Activated CD4-positive, alpha-beta T cell treated with anti-CD3 and anti-CD28 coated beads for 1 hour (primary cell): ENCODE measurements around the gene DCC.

Experiments
- DNase-seq: peaks from one replicate; pipeline ENCODE4 v3.0.0-alpha.2; 2020

Gene DCC

DNA sequence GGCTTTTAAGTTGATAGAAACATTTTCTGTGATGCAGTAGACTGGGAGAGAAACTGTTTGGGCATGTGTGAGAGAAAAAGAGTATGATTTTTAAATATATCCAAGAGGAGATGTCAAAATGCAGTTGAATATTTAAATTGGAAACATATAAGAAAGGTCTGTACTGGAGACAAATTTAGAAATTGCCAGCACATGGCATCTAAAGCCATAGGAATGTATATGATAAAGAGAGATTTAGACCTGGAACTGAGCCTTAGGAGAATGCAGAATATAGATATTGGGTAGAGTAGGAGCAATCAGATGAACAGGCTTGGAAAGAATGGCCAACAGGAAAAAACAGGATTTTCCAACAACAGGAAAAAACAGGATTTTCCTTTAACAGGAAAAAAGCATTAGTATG, 1203.7 kb downstream of the DCC start:
- DNase-seq, result no peak

DNA sequence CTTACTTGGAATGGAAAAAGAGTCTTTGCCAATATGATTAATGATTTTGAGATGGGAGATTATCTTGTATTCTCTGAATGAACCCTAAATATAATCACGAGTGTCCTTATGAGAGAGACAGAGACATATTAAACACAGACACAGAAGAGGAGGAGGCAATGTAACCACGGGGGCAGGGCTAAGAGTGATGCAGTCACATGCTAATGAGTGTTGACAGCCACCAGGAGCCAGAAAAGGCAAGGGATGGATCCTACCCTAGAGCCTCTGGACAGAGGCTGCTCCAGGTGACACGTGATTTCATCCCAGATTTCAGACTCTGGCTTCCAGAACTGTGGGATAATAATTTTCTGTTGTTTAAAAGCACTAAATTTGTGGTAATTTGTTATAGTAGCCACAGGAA, 1204.9 kb downstream of the DCC start:
- DNase-seq, result no peak

DNA sequence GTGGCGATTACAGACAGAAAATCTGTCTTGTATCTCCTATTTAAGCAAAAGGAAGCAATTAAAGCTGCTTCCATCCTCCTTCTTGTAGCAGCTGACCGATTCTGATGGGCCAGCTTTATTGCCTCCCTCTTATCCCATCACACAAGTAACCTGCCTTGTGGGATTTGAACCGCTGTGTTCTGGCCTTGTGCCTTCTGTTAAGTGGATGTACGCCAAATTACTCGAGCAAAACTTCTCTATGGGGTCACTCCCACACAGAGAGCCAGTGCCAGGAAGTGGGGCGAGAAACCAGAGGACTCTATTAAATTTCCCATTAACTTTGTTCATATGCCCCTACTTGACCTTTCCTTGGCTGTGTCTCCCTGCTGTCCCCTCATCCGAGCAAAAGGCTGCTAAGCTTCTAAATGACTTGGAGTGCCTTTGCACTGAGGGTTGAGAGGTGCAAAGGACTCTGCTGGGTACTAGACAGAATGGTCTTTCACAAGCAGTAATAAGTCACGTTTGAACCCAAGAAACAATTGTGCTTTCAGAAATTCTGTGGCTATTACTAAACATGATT, 1212.0 kb downstream of the DCC start:
- DNase-seq, result no peak

DNA sequence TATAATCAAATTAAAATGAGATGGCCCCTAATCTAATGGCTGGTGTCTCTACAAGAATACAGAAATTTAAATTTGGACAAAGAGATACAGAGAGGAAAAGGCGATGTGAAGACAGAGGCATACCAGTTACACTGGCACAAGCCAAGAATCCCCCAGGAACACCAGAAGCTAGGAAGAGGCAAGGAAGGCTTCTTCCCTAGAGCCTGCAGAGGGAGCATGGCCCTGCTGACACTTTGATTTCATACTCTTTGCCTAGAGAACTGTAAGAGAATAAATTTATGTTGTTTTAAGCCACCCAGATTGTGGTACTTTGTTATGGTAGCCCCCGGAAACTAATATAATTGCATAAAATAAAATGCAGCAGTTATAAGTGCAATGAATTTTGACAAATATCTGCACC, 1213.0 kb downstream of the DCC start:
- no peak for DNase-seq

DNA sequence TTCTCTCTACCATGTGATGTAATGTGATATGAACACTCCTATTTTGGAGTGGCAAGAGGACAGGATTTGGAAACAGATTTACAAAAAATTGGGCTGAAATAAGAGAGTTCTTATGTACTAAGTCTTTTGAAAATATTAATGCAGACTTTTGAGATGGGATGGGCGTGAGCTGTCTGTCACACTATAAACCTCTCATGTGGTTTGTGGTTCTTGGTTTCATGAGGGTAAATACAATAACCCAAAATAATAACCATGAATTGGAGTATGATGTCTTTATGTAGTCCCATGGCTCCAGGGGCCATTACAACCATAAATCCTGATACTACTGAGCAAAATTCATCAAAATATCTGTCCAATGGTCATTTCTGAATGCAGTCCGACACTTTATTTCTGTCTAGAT, 1216.5 kb downstream of the DCC start:
- DNase-seq, result no peak

DNA sequence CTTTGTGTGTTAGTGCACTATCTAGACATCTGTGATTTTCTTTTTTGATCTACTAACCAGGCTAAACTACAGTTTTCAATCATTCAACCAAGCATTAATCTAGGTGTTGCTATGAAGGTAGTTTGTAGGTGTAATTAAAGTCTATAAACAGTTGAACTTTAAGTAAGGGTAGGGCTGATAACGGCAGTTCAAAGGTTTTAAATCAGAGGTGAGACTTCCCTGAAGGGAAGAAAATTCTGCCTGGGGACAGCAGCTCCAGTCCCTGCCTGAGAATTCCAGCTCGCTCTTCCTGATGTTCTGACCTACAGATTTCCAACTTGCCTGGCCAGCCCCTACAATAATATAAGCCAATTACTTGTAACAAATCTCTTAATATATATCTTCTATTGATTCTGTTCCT, 1220.5 kb downstream of the DCC start:
- DNase-seq, result no peak

DNA sequence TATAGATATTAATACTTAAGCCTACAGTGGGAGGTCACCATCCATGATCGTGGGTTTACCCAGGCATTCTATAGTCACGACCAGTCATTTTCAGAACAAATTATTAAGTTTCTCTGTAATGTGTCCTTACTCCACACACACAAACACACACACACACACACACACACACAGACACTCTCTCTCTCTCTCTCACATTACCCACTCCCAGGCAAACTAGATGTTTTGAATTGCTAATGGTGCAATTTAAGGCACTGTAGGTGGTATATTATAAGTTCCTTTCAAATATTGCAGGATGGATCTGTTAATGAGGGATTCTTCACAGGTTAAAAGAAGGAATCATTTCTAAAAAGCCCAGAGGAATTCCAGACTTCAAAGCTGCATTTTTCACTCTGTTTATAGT, 1226.6 kb downstream of the DCC start:
- no peak for DNase-seq

DNA sequence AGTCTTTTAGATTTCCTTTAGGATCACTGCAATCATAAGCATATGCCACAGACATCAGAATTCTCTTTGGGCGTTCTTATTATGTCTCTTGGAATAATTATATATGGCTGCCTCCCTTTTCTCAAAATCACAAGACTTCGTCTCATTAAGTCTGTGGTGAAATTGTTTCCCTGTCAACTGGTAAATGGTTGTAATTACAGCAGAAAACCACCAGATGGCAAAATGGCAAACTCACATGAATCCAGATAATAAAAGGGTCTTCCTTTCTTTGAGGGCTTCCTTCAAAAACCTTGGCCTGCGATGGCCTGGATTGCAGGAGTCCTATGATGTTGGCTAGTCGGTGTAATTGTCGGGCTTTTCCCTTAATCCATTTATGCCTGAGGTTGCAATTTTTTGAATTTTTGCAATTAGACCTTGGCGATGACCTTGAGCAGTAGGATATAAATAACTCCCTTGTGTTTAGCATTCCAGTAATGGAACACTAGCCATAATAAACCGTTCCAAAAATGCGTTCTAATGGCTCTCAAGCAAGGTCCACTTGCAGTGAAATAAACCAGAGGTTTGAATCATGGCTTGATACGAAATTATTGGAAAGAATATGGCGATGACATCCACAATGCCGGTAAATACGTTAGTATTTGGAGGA, 1228.1 kb downstream of the DCC start:
- no peak for DNase-seq
